NCI-H187 (cell line): Measurements from ENCODE around the gene SLC36A2.

Source experiments
- DNase-seq, 2 experiments: peaks; one replicate each; lab custom pipeline; 2025; lab: John Stamatoyannopoulos, UW

The SLC36A2 gene

GRCh38 chr5:151283120-151283825 is 64.1 kb downstream of the SLC36A2 start:
- no peak for DNase-seq

GRCh38 chr5:151281001-151281639 is 66.2 kb downstream of the SLC36A2 start:
- DNase-seq = no peak

GRCh38 chr5:151280443-151280842 is 66.9 kb downstream of the SLC36A2 start:
- no peak for DNase-seq

GRCh38 chr5:151278845-151279244 is 68.5 kb downstream of the SLC36A2 start:
- DNase-seq = no peak

- DNase-seq = no peak
Observed at GRCh38 chr5:151275803-151276202, 71.6 kb downstream of the SLC36A2 start.

- DNase-seq = no peak
Observed at GRCh38 chr5:151274666-151275065, 72.7 kb downstream of the SLC36A2 start.

GRCh38 chr5:151271336-151271735 is 76.0 kb downstream of the SLC36A2 start:
- DNase-seq = no peak

- no peak for DNase-seq
Observed at GRCh38 chr5:151270599-151270998, 76.8 kb downstream of the SLC36A2 start.

- no peak for DNase-seq
Observed at GRCh38 chr5:151267491-151268260, 79.7 kb downstream of the SLC36A2 start.
